Prostate gland (tissue), 2 donors: ENCODE measurements around the gene IRS2.

ENCODE experiments used
- CTCF ChIP-seq, 4 experiments: fragments of 200-600 bp in 2 of 4; fragments of 450-650 bp in 2 of 4; sonication (generic) in 2 of 4; IDR thresholded peaks; 1 replicate in 3 of 4; 2 replicates in 1 of 4; pipeline ENCODE4 v1.5.1; 2016 to 2019; ENCODE audit warnings: antibody characterized with exemption in 4 of 4, mild to moderate bottlenecking in 2 of 4, moderate library complexity in 2 of 4
- POLR2A ChIP-seq: fragments of 450-650 bp; IDR thresholded peaks from one replicate; pipeline ENCODE4 v1.6.1; 2016; ENCODE audit warnings: antibody characterized with exemption, mild to moderate bottlenecking
- POLR2AphosphoS5 ChIP-seq: sonication (generic); formaldehyde crosslinking; IDR thresholded peaks from one replicate; pipeline ENCODE4 v1.6.1; 2017; ENCODE audit warnings: antibody characterized with exemption

- TF ChIP-seq POLR2AphosphoS5 = no peak
- TF ChIP-seq CTCF (IDR thresholded peaks at IDR 0.05) = no peak
- no peak for TF ChIP-seq POLR2A
Measured at GRCh38 chr13:109740721-109741120, 45.7 kb downstream of the IRS2 start.
